Measurements from ENCODE around the gene SETX.

DNA sequence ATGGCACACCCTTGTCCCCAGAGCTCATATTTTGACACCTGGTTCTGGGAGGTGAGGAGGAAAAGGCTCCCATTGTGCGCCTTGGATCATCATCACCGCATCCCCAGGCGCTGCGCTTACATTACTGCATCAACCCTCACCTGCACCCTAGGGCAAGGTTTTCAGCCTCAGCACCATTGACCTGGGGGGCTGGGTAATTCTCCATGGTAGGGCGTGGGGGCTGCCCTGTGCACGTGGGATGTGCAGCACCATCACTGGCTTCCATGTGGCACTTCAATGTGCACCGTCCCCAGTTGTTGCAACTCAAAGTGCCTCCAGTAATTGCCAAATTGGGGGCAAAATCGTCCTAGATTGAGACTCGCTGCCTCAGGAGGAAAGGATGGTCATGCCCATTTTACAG lies 109.3 kb downstream of the SETX start:
- no peak for TF ChIP-seq POLR2AphosphoS5 (IDR thresholded peaks at IDR 0.05)
- TF ChIP-seq EP300 (IDR thresholded peaks at IDR 0.05): no peak
- TF ChIP-seq, protein P1, sequence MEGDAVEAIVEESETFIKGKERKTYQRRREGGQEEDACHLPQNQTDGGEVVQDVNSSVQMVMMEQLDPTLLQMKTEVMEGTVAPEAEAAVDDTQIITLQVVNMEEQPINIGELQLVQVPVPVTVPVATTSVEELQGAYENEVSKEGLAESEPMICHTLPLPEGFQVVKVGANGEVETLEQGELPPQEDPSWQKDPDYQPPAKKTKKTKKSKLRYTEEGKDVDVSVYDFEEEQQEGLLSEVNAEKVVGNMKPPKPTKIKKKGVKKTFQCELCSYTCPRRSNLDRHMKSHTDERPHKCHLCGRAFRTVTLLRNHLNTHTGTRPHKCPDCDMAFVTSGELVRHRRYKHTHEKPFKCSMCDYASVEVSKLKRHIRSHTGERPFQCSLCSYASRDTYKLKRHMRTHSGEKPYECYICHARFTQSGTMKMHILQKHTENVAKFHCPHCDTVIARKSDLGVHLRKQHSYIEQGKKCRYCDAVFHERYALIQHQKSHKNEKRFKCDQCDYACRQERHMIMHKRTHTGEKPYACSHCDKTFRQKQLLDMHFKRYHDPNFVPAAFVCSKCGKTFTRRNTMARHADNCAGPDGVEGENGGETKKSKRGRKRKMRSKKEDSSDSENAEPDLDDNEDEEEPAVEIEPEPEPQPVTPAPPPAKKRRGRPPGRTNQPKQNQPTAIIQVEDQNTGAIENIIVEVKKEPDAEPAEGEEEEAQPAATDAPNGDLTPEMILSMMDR (IDR thresholded peaks at IDR 0.05): no peak

Data from sigmoid colon (tissue), 4 donors.